HEK293 (cell line): ENCODE results near the gene HCFC1.

Source experiments
- CTCF ChIA-PET: fragments of 350-600 bp; formaldehyde crosslinking; extraction: SDS; loops from one replicate; lab custom pipeline; 2021; ENCODE audit warnings: antibody characterized with exemption; lab: Yijun Ruan, JAX
- POLR2A ChIA-PET: fragments of 300-600 bp; formaldehyde crosslinking; extraction: SDS; loops from one replicate; lab custom pipeline; 2020; ENCODE audit warnings: antibody characterized with exemption, inconsistent platforms; lab: Yijun Ruan, JAX
- H3K27ac ChIP-seq: fragments of 200-500 bp; sonication (Bioruptor generic); 2 replicates; pipeline ENCODE4 v1.5.1; 2014; ENCODE audit warnings: low read depth, low read length, control low read depth, inconsistent platforms; ENCODE audit errors: extremely low read depth
- H3K36me3 ChIP-seq, 2 experiments: fragments of 200-500 bp in 1 of 2; sonication (Bioruptor generic) in 1 of 2; 1 replicate in 1 of 2; 2 replicates in 1 of 2; pipeline ENCODE4 v1.5.1; 2014 to 2017; ENCODE audit warnings: inconsistent platforms in 2 of 2, low read length in 2 of 2; ENCODE audit not compliant: control insufficient read depth in 2 of 2, insufficient read depth in 1 of 2
- H3K4me1 ChIP-seq: fragments of 200-500 bp; sonication (Bioruptor generic); 2 replicates; pipeline ENCODE4 v1.5.1; 2014; ENCODE audit warnings: mild to moderate bottlenecking, low read length, inconsistent platforms; ENCODE audit not compliant: control insufficient read depth, insufficient read depth
- H3K4me3 ChIP-seq: 2 replicates; pipeline ENCODE4 v1.5.1; 2011; ENCODE audit warnings: low read depth, mild to moderate bottlenecking, control low read depth, low read length, moderate library complexity
- H3K9me3 ChIP-seq: fragments of 200-500 bp; sonication (Bioruptor generic); 2 replicates; pipeline ENCODE4 v1.5.1; 2014; ENCODE audit warnings: low read depth, low read length, inconsistent platforms; ENCODE audit not compliant: control insufficient read depth, insufficient read depth
- ATF2 ChIP-seq: fragments of 450-650 bp; formaldehyde crosslinking; IDR thresholded peaks from 2 replicates; pipeline ENCODE4 v1.5.1; 2016; ENCODE audit warnings: missing biosample characterization, missing genetic modification characterization, low read depth
- KLF8 ChIP-seq: fragments of 450-650 bp; formaldehyde crosslinking; IDR thresholded peaks from 2 replicates; pipeline ENCODE4 v1.5.1; 2016; ENCODE audit warnings: missing biosample characterization, missing genetic modification characterization
- RBAK ChIP-seq: fragments of 450-650 bp; formaldehyde crosslinking; IDR thresholded peaks from 2 replicates; pipeline ENCODE4 v1.5.1; 2016; ENCODE audit warnings: missing biosample characterization, missing genetic modification characterization
- ZBTB17 ChIP-seq: fragments of 450-650 bp; formaldehyde crosslinking; IDR thresholded peaks from 2 replicates; pipeline ENCODE4 v1.5.1; 2016; ENCODE audit warnings: missing biosample characterization, missing genetic modification characterization
- ZBTB8A ChIP-seq: fragments of 450-650 bp; formaldehyde crosslinking; IDR thresholded peaks from 2 replicates; pipeline ENCODE4 v1.5.1; 2016; ENCODE audit warnings: missing biosample characterization, missing genetic modification characterization
- ZNF169 ChIP-seq: fragments of 450-650 bp; formaldehyde crosslinking; IDR thresholded peaks from 2 replicates; pipeline ENCODE4 v1.5.1; 2016; ENCODE audit warnings: missing biosample characterization, missing genetic modification characterization
- ZNF19 ChIP-seq: fragments of 450-650 bp; formaldehyde crosslinking; IDR thresholded peaks from 2 replicates; pipeline ENCODE4; 2016; ENCODE audit warnings: missing biosample characterization, missing genetic modification characterization, low read depth
- ZNF311 ChIP-seq: fragments of 450-650 bp; formaldehyde crosslinking; IDR thresholded peaks from 2 replicates; pipeline ENCODE4 v1.5.1; 2017; ENCODE audit warnings: missing biosample characterization, missing genetic modification characterization, borderline replicate concordance
- ZNF391 ChIP-seq: fragments of 450-650 bp; formaldehyde crosslinking; IDR thresholded peaks from 2 replicates; pipeline ENCODE4 v1.5.1; 2016; ENCODE audit warnings: low read depth, missing biosample characterization, missing genetic modification characterization, borderline replicate concordance
- ZNF473 ChIP-seq: fragments of 450-650 bp; formaldehyde crosslinking; IDR thresholded peaks from 2 replicates; pipeline ENCODE4 v1.5.1; 2017; ENCODE audit warnings: missing biosample characterization, missing genetic modification characterization
- ZNF558 ChIP-seq: fragments of 450-650 bp; formaldehyde crosslinking; IDR thresholded peaks from 2 replicates; pipeline ENCODE4 v1.5.1; 2016; ENCODE audit warnings: missing biosample characterization, missing genetic modification characterization
- ZNF580 ChIP-seq: fragments of 450-650 bp; formaldehyde crosslinking; IDR thresholded peaks from 2 replicates; pipeline ENCODE4 v1.5.1; 2016; ENCODE audit warnings: missing biosample characterization, missing genetic modification characterization
- ZNF610 ChIP-seq: fragments of 450-650 bp; formaldehyde crosslinking; IDR thresholded peaks from 2 replicates; pipeline ENCODE4 v1.5.1; 2016; ENCODE audit warnings: missing biosample characterization, missing genetic modification characterization, borderline replicate concordance
- ZNF621 ChIP-seq: fragments of 450-650 bp; formaldehyde crosslinking; IDR thresholded peaks from 2 replicates; pipeline ENCODE4 v1.5.1; 2017; ENCODE audit warnings: missing biosample characterization, missing genetic modification characterization
- TF ChIP-seq, protein P1 (sequence below): fragments of 450-650 bp; formaldehyde crosslinking; IDR thresholded peaks from 2 replicates; pipeline ENCODE4 v1.5.1; 2016; ENCODE audit warnings: missing biosample characterization, missing genetic modification characterization
- TF ChIP-seq, protein P2 (sequence below): fragments of 450-650 bp; formaldehyde crosslinking; IDR thresholded peaks from 2 replicates; pipeline ENCODE4 v1.5.1; 2016; ENCODE audit warnings: missing biosample characterization, missing genetic modification characterization

The HCFC1 gene

GRCh38 chrX:153925739-153926551 lies 45.7 kb downstream of the HCFC1 start, which contains the start of gene ARHGAP4:
ARHGAP4 (minus strand) TSS chrX:153926264; CDS start chrX:153926202, 62 bp downstream.
- ChIA-PET POLR2A (interaction anchor here (0.5 to 4.2 kb wide), 10 partner anchors 8 to 132 kb away, joined by 4 to 67 read pairs (median 6); partner anchors contain the start of genes HCFC1, IDH3G, NAA10 and SSR4), CTCF (interaction anchor here (1.1 to 14.7 kb wide), 6 partner anchors 8 to 258 kb away, joined by 3 to 267 read pairs (median 46); partner anchors contain the start of gene RENBP)
- Histone ChIP-seq H3K4me1 (peaks cover 10% of the 10 kb centered on the region), H3K36me3 (peaks cover 0 to 20% of the 10 kb centered on the region in 2 experiments; a peak in 2 of 3 replicates), H3K9me3 (no peaks in the 10 kb centered on the region), H3K4me3 (no peak within 1 kb of the TSS), H3K27ac (no peak within 1 kb of the TSS; the same call in 1 of the 2 replicates)
- TF ChIP-seq ZNF391 (tag by site-specific recombination) (no peak), ZBTB17 (tag by site-specific recombination) (no peak), ZNF169 (no peak), ZNF558 (tag by site-specific recombination) (no peak), ZNF621 (tag by site-specific recombination) (no peak), ZNF580 (tag by site-specific recombination) (no peak), KLF8 (tag by site-specific recombination) (no peak), ATF2 (tag by site-specific recombination) (no peak), ZBTB8A (tag by site-specific recombination) (no peak)
- TF ChIP-seq, all 188 proteins: peak for 0

DNA sequence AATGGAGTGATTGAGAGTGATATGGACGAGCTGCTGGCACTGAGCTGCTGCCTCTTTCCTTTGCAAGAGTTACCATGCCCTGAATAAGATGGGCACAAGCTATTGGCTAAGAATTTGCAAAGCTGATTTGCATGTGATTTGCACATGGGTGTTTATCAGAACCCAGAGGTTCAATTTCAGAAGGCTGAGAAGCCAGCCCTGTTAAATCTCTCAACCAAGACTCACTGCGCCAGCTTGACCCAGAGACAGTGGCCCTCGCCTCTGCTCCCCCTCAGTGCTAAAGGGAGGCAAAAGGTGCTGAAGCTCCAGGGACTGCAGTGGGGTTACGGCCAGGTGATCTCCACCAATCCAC lies 46.3 kb downstream of the HCFC1 start:
- Histone ChIP-seq H3K4me3 (no peak overlapping the region), H3K27ac (no peak overlapping the region), H3K36me3 (peaks cover 0 to 14% of the 10 kb centered on the region in 2 experiments; a peak in 2 of 3 replicates), H3K4me1 (peaks cover 10% of the 10 kb centered on the region), H3K9me3 (no peaks in the 10 kb centered on the region)
- CTCF ChIA-PET = interaction anchor here (0.7 to 9.1 kb wide), 6 partner anchors 9 to 206 kb away, joined by 3 to 168 read pairs (median 14); partner anchors contain the start of gene RENBP
- no peak for TF ChIP-seq ZNF610 (tag by site-specific recombination)
- TF ChIP-seq ZNF311 = no peak
- TF ChIP-seq, protein P1, sequence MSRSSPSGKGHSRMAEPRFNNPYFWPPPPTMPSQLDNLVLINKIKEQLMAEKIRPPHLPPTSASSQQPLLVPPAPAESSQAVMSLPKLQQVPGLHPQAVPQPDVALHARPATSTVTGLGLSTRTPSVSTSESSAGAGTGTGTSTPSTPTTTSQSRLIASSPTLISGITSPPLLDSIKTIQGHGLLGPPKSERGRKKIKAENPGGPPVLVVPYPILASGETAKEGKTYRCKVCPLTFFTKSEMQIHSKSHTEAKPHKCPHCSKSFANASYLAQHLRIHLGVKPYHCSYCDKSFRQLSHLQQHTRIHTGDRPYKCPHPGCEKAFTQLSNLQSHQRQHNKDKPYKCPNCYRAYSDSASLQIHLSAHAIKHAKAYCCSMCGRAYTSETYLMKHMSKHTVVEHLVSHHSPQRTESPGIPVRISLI (tag by site-specific recombination) = no peak
- TF ChIP-seq RBAK (tag by site-specific recombination) = no peak
- no peak for TF ChIP-seq ZNF19 (tag by site-specific recombination)
- TF ChIP-seq, protein P2, sequence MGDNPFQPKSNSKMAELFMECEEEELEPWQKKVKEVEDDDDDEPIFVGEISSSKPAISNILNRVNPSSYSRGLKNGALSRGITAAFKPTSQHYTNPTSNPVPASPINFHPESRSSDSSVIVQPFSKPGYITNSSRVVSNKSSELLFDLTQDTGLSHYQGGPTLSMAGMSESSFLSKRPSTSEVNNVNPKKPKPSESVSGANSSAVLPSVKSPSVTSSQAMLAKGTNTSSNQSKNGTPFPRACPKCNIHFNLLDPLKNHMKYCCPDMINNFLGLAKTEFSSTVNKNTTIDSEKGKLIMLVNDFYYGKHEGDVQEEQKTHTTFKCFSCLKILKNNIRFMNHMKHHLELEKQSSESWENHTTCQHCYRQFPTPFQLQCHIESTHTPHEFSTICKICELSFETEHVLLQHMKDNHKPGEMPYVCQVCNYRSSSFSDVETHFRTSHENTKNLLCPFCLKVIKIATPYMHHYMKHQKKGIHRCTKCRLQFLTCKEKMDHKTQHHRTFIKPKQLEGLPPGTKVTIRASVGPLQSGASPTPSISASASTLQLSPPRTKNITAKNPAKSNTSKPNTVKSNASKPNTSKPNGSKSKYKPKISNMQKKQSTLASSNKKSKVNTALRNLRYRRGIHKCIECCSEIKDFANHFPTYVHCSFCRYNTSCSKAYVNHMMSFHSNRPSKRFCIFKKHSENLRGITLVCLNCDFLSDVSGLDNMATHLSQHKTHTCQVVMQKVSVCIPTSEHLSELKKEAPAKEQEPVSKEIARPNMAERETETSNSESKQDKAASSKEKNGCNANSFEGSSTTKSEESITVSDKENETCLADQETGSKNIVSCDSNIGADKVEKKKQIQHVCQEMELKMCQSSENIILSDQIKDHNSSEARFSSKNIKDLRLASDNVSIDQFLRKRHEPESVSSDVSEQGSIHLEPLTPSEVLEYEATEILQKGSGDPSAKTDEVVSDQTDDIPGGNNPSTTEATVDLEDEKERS (tag by site-specific recombination) = no peak
- TF ChIP-seq ZNF473 (tag by site-specific recombination) = no peak
- POLR2A ChIA-PET = interaction anchor here (0.5 to 1.7 kb wide), 7 partner anchors 8 to 131 kb away, joined by 4 to 8 read pairs (median 6); partner anchors contain the start of genes IDH3G, NAA10 and SSR4
